Measurements from ENCODE around the gene RAB15.

GRCh38 chr14:64943556-64943955 lies 28.6 kb downstream of the RAB15 start:
- TF ChIP-seq POLR2AphosphoS5 (IDR thresholded peaks at IDR 0.05; ENCODE audit: insufficient read depth in 1 of 2, low read depth in 1 of 2) (no peak), CTCF (IDR thresholded peaks at IDR 0.05) (no peak)
